Measurements from ENCODE around the gene CDSN. TPM values are rescaled to one million over a fixed set of nuclear protein-coding genes. Genes with fewer than 3 reads are reported as not detected.

The CDSN gene
- total RNA-seq, 1 experiment from 2014 or later, result 1.9 TPM

- no peaks in the 10 kb centered on the region for H3K27me3 ChIP-seq (ENCODE audit: insufficient read depth, low read depth)
- ChIA-PET CTCF (interaction anchor here (0.6 kb wide), 1 partner anchor 407 kb away, joined by 3 read pairs; no protein-coding TSS in a partner anchor), POLR2A (ENCODE audit: unreplicated experiment) (no interaction called here)
- intact Hi-C loops (cut with micrococcal nuclease; ENCODE audit: unreplicated experiment), result no loop called here
- TF ChIP-seq CTCF (conservative IDR thresholded peaks at IDR 0.05) (no peak), EZH2 (IDR thresholded peaks at IDR 0.05; ENCODE audit: low read depth) (no peak)
- H3K9me2 ChIP-seq (ENCODE audit: insufficient read depth), result no peaks in the 10 kb centered on the region
- H3K27ac ChIP-seq, result no peak overlapping the region
- BruUV-seq (replicated peaks), result no TSS peak
- H2AFZ ChIP-seq, result no peak overlapping the region
- peaks cover 13% of the 10 kb centered on the region for H3K4me1 ChIP-seq (replicated peaks; ENCODE audit: insufficient read depth)
- H3K4me2 ChIP-seq, result no peak overlapping the region
- H4K20me1 ChIP-seq (ENCODE audit: insufficient read depth), result no peaks in the 10 kb centered on the region; the same call in 1 of the 2 replicates
- H3K36me3 ChIP-seq (ENCODE audit: low read depth), result no peaks in the 10 kb centered on the region
- no peak overlapping the region for H3K4me3 ChIP-seq
- no peaks in the 10 kb centered on the region for H3K9me3 ChIP-seq (ENCODE audit: insufficient read depth, low read depth)
- no peaks in the 10 kb centered on the region for H3K79me2 ChIP-seq (ENCODE audit: low read depth)
- no peak for DNase-seq
- H3F3A ChIP-seq (ENCODE audit: insufficient read depth, low read depth), result peaks cover 7% of the 10 kb centered on the region; the same call in 1 of the 2 replicates
Observed at GRCh38 chr6:31163922-31164321, 43.7 kb upstream of the CDSN start.

GRCh38 chr6:31162463-31163165 lies 42.4 kb upstream of the CDSN start:
- TF ChIP-seq EZH2 (IDR thresholded peaks at IDR 0.05; ENCODE audit: low read depth) (no peak), CTCF (conservative IDR thresholded peaks at IDR 0.05) (no peak)
- Histone ChIP-seq H3K79me2 (ENCODE audit: low read depth) (no peaks in the 10 kb centered on the region), H3K4me2 (no peak overlapping the region), H3F3A (ENCODE audit: insufficient read depth, low read depth) (no peaks in the 10 kb centered on the region), H2AFZ (no peak overlapping the region), H3K27me3 (ENCODE audit: insufficient read depth, low read depth) (no peaks in the 10 kb centered on the region), H3K27ac (no peak overlapping the region), H3K4me3 (no peak overlapping the region), H3K9me3 (ENCODE audit: insufficient read depth, low read depth) (no peaks in the 10 kb centered on the region), H3K9me2 (ENCODE audit: insufficient read depth) (no peaks in the 10 kb centered on the region), H4K20me1 (ENCODE audit: insufficient read depth) (no peaks in the 10 kb centered on the region; the same call in 1 of the 2 replicates), H3K36me3 (ENCODE audit: low read depth) (no peaks in the 10 kb centered on the region), H3K4me1 (replicated peaks; ENCODE audit: insufficient read depth) (peaks cover 8% of the 10 kb centered on the region)
- intact Hi-C loops (cut with micrococcal nuclease; ENCODE audit: unreplicated experiment), result no loop called here
- ChIA-PET POLR2A (ENCODE audit: unreplicated experiment) (no interaction called here), CTCF (no interaction called here)
- no peak for DNase-seq
- no TSS peak for BruUV-seq (replicated peaks)

- H3K4me3 ChIP-seq, result no peak overlapping the region
- no peaks in the 10 kb centered on the region for H3K9me2 ChIP-seq (ENCODE audit: insufficient read depth)
- no TSS peak for BruUV-seq (replicated peaks)
- H4K20me1 ChIP-seq (ENCODE audit: insufficient read depth), result no peaks in the 10 kb centered on the region; the same call in 1 of the 2 replicates
- CTCF ChIA-PET, result no interaction called here
- no peak overlapping the region for H3K4me2 ChIP-seq
- TF ChIP-seq CTCF (conservative IDR thresholded peaks at IDR 0.05) (no peak), EZH2 (IDR thresholded peaks at IDR 0.05; ENCODE audit: low read depth) (no peak)
- no peak overlapping the region for H3K27ac ChIP-seq
- H3K4me1 ChIP-seq (replicated peaks; ENCODE audit: insufficient read depth), result peaks cover 16% of the 10 kb centered on the region
- POLR2A ChIA-PET (ENCODE audit: unreplicated experiment), result no interaction called here
- no peak overlapping the region for H2AFZ ChIP-seq
- H3K79me2 ChIP-seq (ENCODE audit: low read depth), result no peaks in the 10 kb centered on the region
- H3K36me3 ChIP-seq (ENCODE audit: low read depth), result no peaks in the 10 kb centered on the region
- H3K9me3 ChIP-seq (ENCODE audit: insufficient read depth, low read depth), result no peaks in the 10 kb centered on the region
- no peaks in the 10 kb centered on the region for H3F3A ChIP-seq (ENCODE audit: insufficient read depth, low read depth)
- DNase-seq, result no peak
- no peaks in the 10 kb centered on the region for H3K27me3 ChIP-seq (ENCODE audit: insufficient read depth, low read depth)
- intact Hi-C loops (cut with micrococcal nuclease; ENCODE audit: unreplicated experiment), result no loop called here
Observed at GRCh38 chr6:31161216-31162126, 41.2 kb upstream of the CDSN start.

Data from PC-9 (cell line).